ENCODE data around the gene TLL2.

TLL2 gene

DNA sequence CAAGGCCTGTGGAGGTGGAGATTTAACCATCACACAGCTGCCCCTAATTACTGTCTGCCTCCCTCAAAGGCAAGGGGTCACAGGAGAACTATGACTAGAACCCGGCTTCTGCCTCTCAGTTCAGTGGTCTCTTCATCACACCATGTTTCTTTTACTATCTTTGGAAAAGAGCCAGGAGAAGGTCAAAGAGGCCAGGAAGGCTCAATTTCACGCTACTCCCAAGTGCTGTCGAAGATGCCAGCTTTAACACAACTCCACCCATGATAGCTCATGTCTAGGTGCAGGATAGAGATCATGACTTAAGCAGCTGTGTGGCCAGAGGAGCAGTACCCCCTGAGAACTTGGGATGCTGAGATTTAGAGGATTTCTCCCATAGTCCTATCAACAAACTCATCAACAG is 94.4 kb downstream of the TLL2 start:
- DNase-seq (ENCODE audit: extremely low spot score), result no peak
- TF ChIP-seq, protein P1, sequence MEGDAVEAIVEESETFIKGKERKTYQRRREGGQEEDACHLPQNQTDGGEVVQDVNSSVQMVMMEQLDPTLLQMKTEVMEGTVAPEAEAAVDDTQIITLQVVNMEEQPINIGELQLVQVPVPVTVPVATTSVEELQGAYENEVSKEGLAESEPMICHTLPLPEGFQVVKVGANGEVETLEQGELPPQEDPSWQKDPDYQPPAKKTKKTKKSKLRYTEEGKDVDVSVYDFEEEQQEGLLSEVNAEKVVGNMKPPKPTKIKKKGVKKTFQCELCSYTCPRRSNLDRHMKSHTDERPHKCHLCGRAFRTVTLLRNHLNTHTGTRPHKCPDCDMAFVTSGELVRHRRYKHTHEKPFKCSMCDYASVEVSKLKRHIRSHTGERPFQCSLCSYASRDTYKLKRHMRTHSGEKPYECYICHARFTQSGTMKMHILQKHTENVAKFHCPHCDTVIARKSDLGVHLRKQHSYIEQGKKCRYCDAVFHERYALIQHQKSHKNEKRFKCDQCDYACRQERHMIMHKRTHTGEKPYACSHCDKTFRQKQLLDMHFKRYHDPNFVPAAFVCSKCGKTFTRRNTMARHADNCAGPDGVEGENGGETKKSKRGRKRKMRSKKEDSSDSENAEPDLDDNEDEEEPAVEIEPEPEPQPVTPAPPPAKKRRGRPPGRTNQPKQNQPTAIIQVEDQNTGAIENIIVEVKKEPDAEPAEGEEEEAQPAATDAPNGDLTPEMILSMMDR (IDR thresholded peaks at IDR 0.05; ENCODE audit: control extremely low read depth, extremely low read depth, low read depth, missing control alignments), result no peak
- CTCF ChIA-PET, result interaction anchor here (0.9 to 2.6 kb wide), 7 partner anchors 9 to 49 kb away, joined by 3 to 8 read pairs (median 4); no protein-coding TSS in a partner anchor
- POLR2A ChIA-PET, result no interaction called here

DNA sequence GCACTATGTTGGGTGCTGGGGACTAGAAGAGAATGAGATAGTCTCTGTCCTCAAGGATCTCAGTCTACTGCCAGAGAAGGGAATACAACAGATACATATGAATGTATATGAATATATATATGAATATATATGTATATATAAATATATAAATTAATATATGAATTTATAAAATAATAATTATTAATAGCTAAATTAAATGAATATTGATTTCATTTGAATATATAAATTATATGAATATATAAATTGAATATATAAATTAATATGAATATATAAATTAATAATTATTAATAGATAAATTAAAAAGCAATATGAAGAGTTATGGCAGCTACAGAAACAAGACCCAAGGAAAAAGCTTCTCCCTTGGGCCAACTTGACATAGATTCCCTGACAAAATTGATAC is 95.1 kb downstream of the TLL2 start:
- TF ChIP-seq, protein P1 (IDR thresholded peaks at IDR 0.05; ENCODE audit: control extremely low read depth, extremely low read depth, low read depth, missing control alignments), result no peak
- ChIA-PET POLR2A (no interaction called here), CTCF (interaction anchor here (1.0 to 2.6 kb wide), 5 partner anchors 8 to 48 kb away, joined by 4 to 8 read pairs (median 5); no protein-coding TSS in a partner anchor)
- DNase-seq (ENCODE audit: extremely low spot score), result no peak

DNA sequence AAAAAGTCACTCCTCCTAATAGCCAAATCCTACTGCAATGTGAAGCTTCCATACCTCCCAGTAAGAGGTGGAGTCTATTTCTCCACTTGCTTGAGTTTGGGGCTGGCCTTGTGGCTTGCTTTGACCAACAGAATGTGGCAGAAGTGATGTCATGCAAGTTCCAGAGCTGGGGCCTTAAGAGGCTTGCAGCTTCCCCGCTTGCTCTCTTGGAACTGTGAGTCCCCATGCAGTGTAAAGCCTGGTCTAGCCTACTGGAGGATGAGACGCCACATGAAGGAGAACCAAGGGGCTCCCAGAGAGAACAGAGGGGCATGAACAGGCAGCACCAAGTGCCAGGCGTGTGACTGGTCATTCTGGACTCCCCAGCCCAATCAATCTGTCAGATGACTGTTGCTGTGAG is 96.3 kb downstream of the TLL2 start:
- DNase-seq (ENCODE audit: extremely low spot score), result no peak
- ChIA-PET POLR2A (no interaction called here), CTCF (interaction anchor here (1.0 to 4.1 kb wide), 6 partner anchors 10 to 94 kb away, joined by 3 to 23 read pairs (median 5); no protein-coding TSS in a partner anchor)
- TF ChIP-seq, protein P1 (IDR thresholded peaks at IDR 0.05; ENCODE audit: control extremely low read depth, extremely low read depth, low read depth, missing control alignments), result no peak

DNA sequence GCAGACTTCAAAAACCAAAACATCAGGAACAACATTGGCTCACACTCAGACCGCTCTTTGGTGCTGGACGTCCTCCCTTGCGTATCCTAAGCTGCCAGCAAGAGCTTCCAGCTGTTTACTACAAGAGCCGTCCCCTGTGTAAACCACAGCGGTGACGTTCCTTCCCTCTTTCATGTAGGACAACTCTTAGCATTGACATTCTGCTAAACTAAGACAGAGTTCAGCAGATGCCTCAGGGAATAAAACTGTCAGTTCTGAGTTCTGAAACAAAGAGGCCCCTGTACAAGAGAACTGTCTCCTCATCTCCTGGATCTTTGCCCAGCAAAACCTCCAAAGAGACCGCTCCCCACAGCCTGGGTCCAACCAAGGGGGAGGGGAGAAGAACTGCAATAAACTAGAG is 97.1 kb downstream of the TLL2 start:
- ChIA-PET POLR2A (no interaction called here), CTCF (interaction anchor here (1.1 to 4.1 kb wide), 7 partner anchors 9 to 794 kb away, joined by 3 to 23 read pairs (median 4); no protein-coding TSS in a partner anchor)
- DNase-seq (ENCODE audit: extremely low spot score), result no peak
- TF ChIP-seq, protein P1 (IDR thresholded peaks at IDR 0.05; ENCODE audit: control extremely low read depth, extremely low read depth, low read depth, missing control alignments), result no peak

DNA sequence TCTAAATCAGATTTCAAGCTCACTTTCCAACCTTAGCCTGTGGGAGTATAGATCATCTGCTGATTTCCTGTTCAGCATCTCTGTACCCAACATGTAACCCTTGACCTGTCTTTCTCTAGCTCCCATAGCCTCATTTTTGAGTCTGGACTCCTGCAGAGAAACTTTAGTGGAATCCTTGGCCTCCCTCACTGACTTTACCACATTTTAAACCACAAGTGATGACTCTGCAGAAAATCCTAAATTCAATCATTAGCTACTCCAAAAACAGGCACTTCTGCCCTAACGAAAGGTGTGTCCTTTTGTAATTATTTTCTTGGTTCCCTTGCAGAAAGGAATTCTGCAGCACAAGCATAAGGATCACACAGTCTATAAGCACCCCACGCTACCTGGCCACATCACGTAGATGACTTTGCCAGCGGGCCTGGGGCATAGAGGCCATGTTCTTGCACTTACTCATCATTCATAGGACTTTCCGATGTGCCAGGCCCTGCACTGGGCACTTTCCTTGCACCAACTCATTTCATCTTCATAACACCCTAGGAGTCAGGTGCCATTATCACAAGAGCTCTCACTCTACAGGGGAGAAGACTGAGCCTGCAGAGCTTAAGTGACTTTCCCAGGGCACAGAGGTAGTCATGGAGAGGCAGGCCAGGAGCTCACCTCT is 97.7 kb downstream of the TLL2 start:
- TF ChIP-seq, protein P1 (IDR thresholded peaks at IDR 0.05; ENCODE audit: control extremely low read depth, extremely low read depth, low read depth, missing control alignments), result no peak
- ChIA-PET CTCF (interaction anchor here (1.1 to 4.1 kb wide), 7 partner anchors 8 to 794 kb away, joined by 3 to 23 read pairs (median 6); no protein-coding TSS in a partner anchor), POLR2A (no interaction called here)
- no peak for DNase-seq (ENCODE audit: extremely low spot score)

DNA sequence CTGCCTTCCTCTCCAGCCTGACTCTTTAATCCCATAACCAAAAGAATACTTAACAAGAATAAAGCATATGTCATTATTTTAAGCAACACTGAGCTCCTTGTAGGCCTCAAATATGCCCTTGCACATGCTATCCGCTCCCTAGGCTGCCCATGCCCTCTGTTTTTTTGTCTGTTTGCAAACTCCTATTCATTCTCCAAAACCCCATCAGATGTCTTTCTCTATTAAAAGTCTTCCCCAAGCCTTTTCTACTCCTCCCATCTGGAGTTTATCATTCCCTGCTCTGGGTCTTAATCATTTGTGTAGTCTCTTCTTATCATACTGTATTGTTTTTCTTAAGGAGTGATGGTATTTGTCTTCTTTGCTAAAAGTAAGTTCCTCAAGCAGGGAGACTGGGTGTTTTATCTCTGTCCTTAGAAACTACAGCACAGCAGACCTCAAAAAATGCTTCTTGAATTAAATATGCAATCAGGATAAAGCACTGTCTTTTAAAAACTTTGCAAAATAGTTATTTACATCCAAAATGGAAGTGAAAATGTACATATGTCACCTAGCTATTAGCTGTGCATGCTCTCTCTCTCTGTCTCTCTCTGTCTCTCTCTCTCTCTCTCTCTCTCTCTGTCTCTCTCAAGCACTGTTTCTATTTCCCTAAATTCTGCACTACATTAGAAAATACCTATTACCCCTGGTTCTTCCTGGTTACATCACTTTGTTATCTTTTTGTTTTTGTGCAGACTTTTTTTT is 98.4 kb downstream of the TLL2 start:
- DNase-seq (ENCODE audit: extremely low spot score), result no peak
- TF ChIP-seq, protein P1 (IDR thresholded peaks at IDR 0.05; ENCODE audit: control extremely low read depth, extremely low read depth, low read depth, missing control alignments), result no peak
- ChIA-PET CTCF (interaction anchor here (1.1 to 4.1 kb wide), 5 partner anchors 8 to 795 kb away, joined by 3 to 23 read pairs (median 6); no protein-coding TSS in a partner anchor), POLR2A (no interaction called here)

Data from GM10248 (cell line).